Immature natural killer cell (primary cell): ENCODE measurements around the gene TIMM44. TPM values are rescaled to one million over a fixed set of nuclear protein-coding genes. Genes with fewer than 3 reads are reported as not detected.
"Not testable (repeated sequence)": the region's sequence is repeated elsewhere in the genome, so short reads cannot be mapped to it uniquely, and the experiment has no call there.

ENCODE experiments used
- DNase-seq, 3 donors: peaks; one replicate each; pipeline ENCODE4 v3.0.0; 2022; ENCODE audit warnings: mixed read lengths in 1 of 3
- H3K27ac Mint-ChIP-seq, 6 donors: one replicate each; pipeline ENCODE4 v1.8.0; 2020; ENCODE audit warnings: mixed read lengths in 6 of 6, mild to moderate bottlenecking in 5 of 6, inconsistent platforms in 4 of 6, moderate library complexity in 3 of 6
- H3K27me3 Mint-ChIP-seq, 3 donors: one replicate each; pipeline ENCODE4 v1.8.0; 2020 to 2021; ENCODE audit warnings: low read depth in 3 of 3, mild to moderate bottlenecking in 3 of 3, mixed read lengths in 3 of 3, moderate library complexity in 3 of 3, inconsistent platforms in 1 of 3
- H3K36me3 Mint-ChIP-seq, 3 donors: one replicate each; pipeline ENCODE4 v1.8.0; 2020; ENCODE audit warnings: mixed read lengths in 3 of 3, inconsistent platforms in 2 of 3, mild to moderate bottlenecking in 2 of 3
- H3K4me1 Mint-ChIP-seq, 2 donors: one replicate each; pipeline ENCODE4 v1.8.0; 2020; ENCODE audit warnings: inconsistent platforms in 2 of 2, mild to moderate bottlenecking in 2 of 2, mixed read lengths in 2 of 2, moderate library complexity in 1 of 2
- H3K4me3 Mint-ChIP-seq, 5 donors: one replicate each; pipeline ENCODE4 v1.8.0; 2020; ENCODE audit warnings: mild to moderate bottlenecking in 5 of 5, mixed read lengths in 5 of 5, inconsistent platforms in 3 of 5, moderate library complexity in 3 of 5
- H3K9me3 Mint-ChIP-seq, 6 donors: one replicate each; pipeline ENCODE4 v1.8.0; 2020; ENCODE audit warnings: mild to moderate bottlenecking in 6 of 6, mixed read lengths in 6 of 6, inconsistent platforms in 4 of 6, moderate library complexity in 3 of 6
- polyA plus RNA-seq, 3 donors: library from polyadenylated mRNA; unstranded; fragments of 300-500 nt; fragmentation: Illumina TruSeq; gene quantifications; one replicate each; pipeline ENCODE4 v1.2.3, GENCODE V29; 2021

Gene TIMM44
- polyA plus RNA-seq, 3 donors from 2014 or later: 12.7 to 22.1 (median 14.7) TPM

DNA sequence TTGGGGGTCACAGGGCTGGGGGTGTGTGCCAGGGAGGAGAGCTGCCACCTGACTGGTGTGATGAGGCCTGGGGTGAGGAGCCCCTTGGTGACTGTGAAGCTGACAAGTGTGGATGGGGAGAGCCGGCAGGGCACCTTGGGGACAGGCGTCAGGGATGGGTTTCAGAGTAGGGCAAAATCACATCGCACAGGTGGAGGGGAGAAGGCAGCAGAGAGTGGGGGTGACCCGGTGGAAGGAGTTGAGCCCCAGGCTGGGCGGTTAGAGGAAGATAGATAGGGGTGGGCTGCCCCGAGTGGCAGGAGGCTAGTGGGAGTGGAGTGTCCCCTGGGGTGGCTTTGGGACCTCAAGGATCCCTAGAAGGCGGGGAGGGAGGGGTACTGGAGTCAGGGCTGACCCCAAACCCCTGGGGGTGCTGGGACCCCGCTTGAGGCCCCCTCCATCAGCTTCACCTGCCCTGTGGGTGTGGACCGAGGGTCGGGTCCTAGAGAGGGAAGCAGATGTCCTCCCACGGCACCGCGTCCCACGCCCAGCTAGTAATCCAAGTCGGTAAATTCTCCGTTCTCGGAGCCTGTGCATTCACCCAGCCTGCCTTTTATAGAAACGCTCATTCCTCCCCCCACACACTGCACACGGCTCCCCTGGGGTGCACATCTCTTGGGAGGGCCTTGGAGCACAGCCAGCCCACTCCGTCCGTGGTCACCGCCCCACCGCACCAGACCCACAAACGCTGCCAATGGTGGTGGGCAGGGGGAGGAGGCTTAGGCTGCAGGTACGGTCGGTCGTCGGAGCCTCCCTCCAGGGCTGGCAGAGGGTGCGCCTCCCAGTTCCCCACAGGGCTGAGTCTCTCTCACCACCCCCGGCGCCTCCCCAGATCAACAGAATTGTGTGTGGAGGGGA lies 19.9 kb downstream of the TIMM44 start:
- H3K4me1 Mint-ChIP-seq: peaks cover 21 to 30% of the 10 kb centered on the region in 2 donors
- H3K9me3 Mint-ChIP-seq: no peaks in the 10 kb centered on the region
- H3K27ac Mint-ChIP-seq: peak overlapping the region in 1 of 6 donors; percentile 56
- peak overlapping the region in 2 of 5 donors; percentile 30 to 58 for H3K4me3 Mint-ChIP-seq
- H3K27me3 Mint-ChIP-seq: peaks cover 11 to 26% (median 21%) of the 10 kb centered on the region in 3 donors
- no peaks in the 10 kb centered on the region for H3K36me3 Mint-ChIP-seq
- no peak for DNase-seq

DNA sequence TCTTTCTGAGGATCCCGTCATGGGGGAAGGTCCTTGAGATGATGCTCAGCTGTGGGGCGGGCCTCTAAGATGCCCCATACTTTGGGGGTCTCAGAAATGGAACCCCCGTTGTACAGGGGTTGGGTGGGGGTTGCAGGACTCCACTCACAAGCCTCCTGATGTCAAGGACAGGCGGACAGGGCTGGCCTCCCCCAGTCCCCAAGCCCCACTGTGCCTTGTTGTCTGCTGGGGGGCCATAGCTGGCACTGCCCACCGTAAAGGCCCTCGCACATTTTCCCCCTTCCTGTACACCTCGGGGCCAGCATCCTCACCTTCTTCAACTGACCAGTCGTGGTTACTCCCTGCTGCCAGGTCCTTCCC lies 20.6 kb downstream of the TIMM44 start:
- peaks cover 17 to 31% (median 27%) of the 10 kb centered on the region in 3 donors for H3K27me3 Mint-ChIP-seq
- no peaks in the 10 kb centered on the region for H3K9me3 Mint-ChIP-seq
- DNase-seq: no peak
- H3K4me1 Mint-ChIP-seq: peaks cover 17 to 29% of the 10 kb centered on the region in 2 donors
- H3K4me3 Mint-ChIP-seq: peak overlapping the region in 1 of 5 donors; percentile 58
- peak overlapping the region in 3 of 6 donors; percentile 16 to 56 (median 40) for H3K27ac Mint-ChIP-seq
- no peaks in the 10 kb centered on the region for H3K36me3 Mint-ChIP-seq

DNA sequence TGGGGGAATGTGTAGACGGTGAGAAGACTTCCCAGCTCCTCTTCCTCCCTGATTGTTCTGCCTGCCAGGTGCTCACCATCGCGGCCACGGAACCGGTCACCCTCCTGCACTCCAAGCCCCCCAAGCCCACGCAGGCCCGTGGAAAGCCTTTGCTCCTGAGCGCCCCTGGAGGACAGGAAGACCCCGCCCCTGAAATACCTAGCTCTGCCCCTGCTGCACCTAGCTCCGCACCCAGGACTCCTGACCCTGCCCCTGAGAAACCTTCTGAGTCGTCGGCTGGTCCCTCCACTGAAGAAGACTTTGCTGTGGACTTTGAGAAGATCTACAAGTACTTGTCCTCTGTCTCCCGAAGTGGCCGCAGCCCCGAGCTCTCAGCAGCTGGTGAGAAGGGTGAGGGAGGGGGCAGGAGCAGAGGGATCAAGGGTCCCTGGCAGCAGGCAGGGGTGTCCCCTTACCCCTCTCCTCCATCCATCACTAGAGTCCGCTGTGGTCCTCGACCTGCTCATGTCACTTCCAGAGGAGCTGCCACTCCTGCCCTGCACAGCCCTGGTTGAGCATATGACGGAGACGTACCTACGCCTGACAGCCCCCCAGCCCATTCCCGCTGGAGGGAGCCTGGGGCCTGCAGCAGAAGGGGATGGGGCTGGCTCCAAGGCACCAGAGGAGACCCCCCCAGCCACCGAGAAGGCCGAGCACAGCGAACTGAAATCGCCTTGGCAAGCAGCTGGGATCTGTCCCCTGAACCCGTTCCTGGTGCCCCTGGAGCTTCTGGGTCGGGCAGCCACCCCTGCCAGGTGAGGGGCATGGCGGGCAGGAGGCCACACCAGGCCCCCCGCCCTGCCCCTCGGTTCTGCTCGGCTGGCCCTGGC lies 21.3 kb downstream of the TIMM44 start:
- Mint-ChIP-seq H3K9me3 (no peaks in the 10 kb centered on the region), H3K36me3 (no peaks in the 10 kb centered on the region), H3K27ac (peak overlapping the region in 2 of 6 donors; percentile 29 to 87)

DNA sequence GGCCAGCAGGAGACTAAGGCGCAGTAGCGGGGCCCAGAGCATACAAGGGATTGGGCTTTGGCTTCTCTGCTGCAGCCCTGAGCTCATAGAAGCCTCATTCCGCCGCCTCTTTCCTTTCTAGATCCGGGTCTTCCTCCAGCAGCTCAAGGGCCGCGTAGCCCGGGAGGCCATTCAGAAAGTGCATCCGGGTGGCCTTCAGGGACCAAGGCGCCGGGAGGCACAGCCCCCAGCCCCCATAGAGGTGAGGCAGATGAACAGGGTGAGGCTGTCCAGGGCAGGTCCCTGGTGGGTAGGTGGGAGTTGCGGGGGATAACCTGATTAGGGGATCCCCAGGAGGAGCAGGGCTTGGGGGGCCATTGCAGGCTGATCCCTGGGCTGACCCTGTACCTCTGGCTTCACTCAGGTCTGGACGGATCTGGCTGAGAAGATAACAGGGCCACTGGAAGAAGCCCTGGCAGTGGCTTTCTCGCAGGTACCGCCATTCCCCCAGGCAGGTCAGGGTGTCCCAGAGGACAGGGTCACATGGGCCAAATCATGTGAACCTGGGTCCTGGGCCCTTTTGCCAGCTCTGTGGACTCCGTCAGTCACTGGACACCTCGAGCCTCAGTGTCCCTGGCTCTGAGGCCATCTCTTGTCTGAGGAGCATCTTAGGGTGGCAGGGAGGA lies 22.0 kb downstream of the TIMM44 start:
- Mint-ChIP-seq H3K27ac (peak overlapping the region; percentile 92 to 98 (median 94)), H3K9me3 (peaks cover 0 to 2% (median 0%) of the 10 kb centered on the region in 6 donors), H3K4me1 (peaks cover 22 to 33% of the 10 kb centered on the region in 2 donors), H3K36me3 (no peaks in the 10 kb centered on the region), H3K27me3 (peaks cover 22 to 33% (median 32%) of the 10 kb centered on the region in 3 donors), H3K4me3 (peak overlapping the region; percentile 88 to 98 (median 94))
- DNase-seq: no peak

More for the DNA sequence above, 21.3 kb downstream of the TIMM44 start:
- Mint-ChIP-seq H3K4me3 (peak overlapping the region in 4 of 5 donors; percentile 29 to 65 (median 40)), H3K27me3 (peaks cover 18 to 31% (median 28%) of the 10 kb centered on the region in 3 donors), H3K4me1 (peaks cover 17 to 30% of the 10 kb centered on the region in 2 donors)
- no peak for DNase-seq

DNA sequence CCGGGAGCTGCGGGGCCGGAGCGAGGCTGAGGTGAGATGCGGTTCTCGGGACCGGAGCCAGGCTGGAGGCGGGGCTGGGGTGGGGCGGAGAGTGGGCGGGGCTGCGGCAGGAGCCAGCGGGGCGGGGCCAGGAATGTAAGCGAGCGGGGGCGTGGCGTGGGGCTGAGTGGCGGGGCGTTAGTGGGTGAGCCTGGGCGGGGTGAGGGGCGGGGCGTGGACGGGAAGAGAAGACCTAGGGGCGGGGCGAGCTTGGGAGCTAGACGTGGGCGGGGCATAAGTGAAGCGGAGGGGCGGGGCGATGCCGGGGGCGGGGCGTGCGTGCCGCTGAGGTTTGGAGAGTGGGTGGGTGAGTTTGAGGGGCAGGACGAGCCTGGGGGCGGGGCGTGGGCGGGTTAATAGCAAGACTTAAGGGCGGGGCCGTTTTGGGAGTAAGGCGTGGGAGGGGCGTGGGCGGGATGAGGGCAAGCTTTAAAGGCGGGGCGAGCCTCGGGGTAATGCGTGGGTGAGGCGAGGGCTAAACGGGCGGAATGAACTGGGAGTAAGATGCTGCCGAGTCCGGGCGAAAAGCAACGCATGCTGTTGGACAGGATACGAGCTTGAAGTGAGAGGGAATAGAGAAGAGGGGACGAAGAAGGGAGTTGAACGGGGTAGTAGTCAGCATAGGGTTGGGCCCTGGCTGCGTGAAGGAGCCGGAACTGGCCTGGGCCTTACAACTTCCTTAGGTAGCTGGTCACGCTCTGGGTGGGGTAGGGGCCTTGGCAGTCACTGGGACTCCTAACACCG lies 22.8 kb downstream of the TIMM44 start:
- peak; percentile 94 to 96 (median 96) for DNase-seq
- H3K4me3 Mint-ChIP-seq: peak overlapping the region; percentile 88 to 98 (median 94)
- H3K36me3 Mint-ChIP-seq: no peaks in the 10 kb centered on the region
- peaks cover 24 to 35% (median 33%) of the 10 kb centered on the region in 3 donors for H3K27me3 Mint-ChIP-seq
- H3K4me1 Mint-ChIP-seq: peaks cover 26 to 34% of the 10 kb centered on the region in 2 donors
- H3K27ac Mint-ChIP-seq: peak overlapping the region; percentile 92 to 98 (median 94)
- peaks cover 0 to 2% (median 0%) of the 10 kb centered on the region in 6 donors for H3K9me3 Mint-ChIP-seq

- Mint-ChIP-seq H3K9me3 (peaks cover 0 to 2% (median 0%) of the 10 kb centered on the region in 6 donors), H3K36me3 (no peaks in the 10 kb centered on the region), H3K4me3 (peak within 1 kb of the TSS; percentile 88 to 98 (median 94)), H3K27ac (peak within 1 kb of the TSS; percentile 92 to 98 (median 94)), H3K4me1 (peaks cover 29 to 37% of the 10 kb centered on the region in 2 donors), H3K27me3 (peaks cover 29 to 40% (median 39%) of the 10 kb centered on the region in 3 donors)
- DNase-seq: peak; percentile 97 to 98 (median 98)
Observed at GRCh38 chr19:7919610-7920518, 23.6 kb downstream of the TIMM44 start, which contains the start of gene SNAPC2. Gene SNAPC2, plus strand, starts transcription at chr19:7920338. Its CDS starts 29 bp downstream, at chr19:7920367.

DNA sequence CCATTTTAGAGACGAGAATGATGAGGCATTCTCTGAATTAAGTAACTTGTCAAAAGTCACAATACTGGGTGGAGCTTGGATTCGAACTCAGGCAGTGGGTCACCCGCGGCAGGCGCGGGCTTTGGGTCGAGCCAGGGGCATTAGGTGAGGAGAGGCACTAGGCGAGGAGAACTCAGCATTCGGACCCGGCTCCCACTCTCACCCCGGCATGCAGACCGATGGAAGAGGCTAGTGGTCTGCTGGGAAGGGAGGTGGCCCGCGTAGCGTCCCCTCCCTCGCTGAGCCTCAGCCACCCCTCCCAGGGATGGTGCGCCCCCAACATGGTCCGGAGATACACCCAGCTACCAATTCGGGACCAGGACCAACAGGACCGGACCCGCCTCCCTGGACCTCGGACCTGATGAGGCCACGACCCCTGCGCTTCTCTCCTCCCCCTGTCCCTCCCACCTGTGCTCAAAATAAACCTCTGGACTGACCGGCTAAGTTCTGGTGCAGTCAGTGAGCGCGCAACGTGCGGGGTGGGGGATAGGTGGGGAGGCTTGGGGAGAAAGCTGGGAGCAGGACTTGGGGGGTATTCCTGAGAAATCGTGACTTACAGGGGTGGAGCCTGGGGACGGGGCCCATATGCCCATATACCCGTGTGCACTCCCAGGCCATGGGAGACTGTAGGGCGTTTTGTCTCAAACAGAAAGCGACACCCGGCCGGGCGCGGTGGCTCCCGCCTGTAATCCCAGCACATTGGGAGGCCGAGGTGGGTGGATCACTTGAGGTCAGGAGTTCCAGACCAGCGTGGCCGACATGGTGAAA lies 24.6 kb downstream of the TIMM44 start:
- Mint-ChIP-seq H3K27ac (peak overlapping the region in 3 of 6 donors; percentile 34 to 94 (median 49)), H3K36me3 (no peaks in the 10 kb centered on the region), H3K27me3 (peaks cover 33 to 41% (median 38%) of the 10 kb centered on the region in 3 donors), H3K9me3 (peaks cover 0 to 2% (median 0%) of the 10 kb centered on the region in 6 donors), H3K4me1 (peaks cover 29 to 37% of the 10 kb centered on the region in 2 donors), H3K4me3 (peak overlapping the region; percentile 30 to 97 (median 92))
- DNase-seq: no peak

GRCh38 chr19:7918062-7918614 lies 25.3 kb downstream of the TIMM44 start:
- peaks cover 29 to 36% of the 10 kb centered on the region in 2 donors for H3K4me1 Mint-ChIP-seq
- peak overlapping the region; percentile 33 to 68 (median 58) for H3K4me3 Mint-ChIP-seq
- DNase-seq, H3K36me3 Mint-ChIP-seq, H3K9me3 Mint-ChIP-seq: not testable (repeated sequence)
- H3K27ac Mint-ChIP-seq: peak overlapping the region in 3 of 6 donors; percentile 23 to 68 (median 49)
- H3K27me3 Mint-ChIP-seq: peaks cover 33 to 38% (median 37%) of the 10 kb centered on the region in 3 donors

DNA sequence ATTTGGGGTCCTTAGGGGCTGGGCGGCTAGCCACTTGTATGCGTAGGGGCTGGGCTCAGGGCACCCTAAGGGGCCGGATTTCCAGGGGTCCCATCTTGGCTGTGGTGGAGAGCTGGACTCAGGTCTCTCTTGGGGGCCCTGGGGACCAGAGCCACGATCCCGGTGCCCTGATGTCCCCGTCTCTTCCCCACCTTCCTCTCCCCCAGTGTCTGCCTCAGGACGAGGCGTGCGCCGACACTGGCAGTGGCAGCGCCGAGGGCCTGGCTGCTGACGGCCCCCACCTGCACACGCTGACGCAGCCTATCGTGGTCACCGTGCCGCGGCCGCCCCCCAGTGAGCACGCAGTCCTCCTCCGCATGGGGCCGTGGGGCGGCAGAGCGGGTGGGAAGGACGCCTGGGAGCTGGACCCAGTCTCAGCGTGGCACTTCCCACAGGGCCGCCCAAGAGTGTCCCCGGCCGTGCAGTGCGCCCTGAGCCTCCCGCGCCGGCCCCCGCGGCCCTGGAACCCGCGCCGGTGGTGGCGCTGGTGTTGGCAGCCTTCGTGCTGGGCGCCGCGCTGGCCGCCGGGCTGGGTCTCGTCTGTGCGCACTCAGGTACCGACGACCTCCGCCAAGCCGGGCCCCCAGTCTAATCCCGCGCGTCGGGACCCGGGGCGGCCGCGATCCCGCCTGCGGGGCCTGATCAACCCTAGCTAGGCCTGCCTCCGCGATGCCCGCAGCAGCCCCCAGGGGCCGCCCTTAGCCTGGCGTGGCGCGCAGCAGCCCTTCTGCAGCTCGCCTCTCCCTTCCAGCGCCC lies 26.0 kb downstream of the TIMM44 start:
- peak; percentile 47 to 51 (median 47) for DNase-seq
- Mint-ChIP-seq H3K27ac (peak overlapping the region in 5 of 6 donors; percentile 68 to 86 (median 78)), H3K36me3 (peaks cover 0 to 5% (median 4%) of the 10 kb centered on the region in 3 donors), H3K4me1 (peaks cover 29 to 34% of the 10 kb centered on the region in 2 donors), H3K9me3 (peaks cover 0 to 2% (median 0%) of the 10 kb centered on the region in 6 donors), H3K4me3 (peak overlapping the region; percentile 69 to 91 (median 80)), H3K27me3 (peaks cover 33 to 41% (median 38%) of the 10 kb centered on the region in 3 donors)

GRCh38 chr19:7916955-7917266 lies 26.6 kb downstream of the TIMM44 start:
- Mint-ChIP-seq H3K27ac (peak overlapping the region in 5 of 6 donors; percentile 66 to 86 (median 78)), H3K36me3 (peaks cover 0 to 6% (median 5%) of the 10 kb centered on the region in 3 donors), H3K4me1 (peaks cover 29 to 30% of the 10 kb centered on the region in 2 donors), H3K27me3 (peaks cover 36 to 40% (median 39%) of the 10 kb centered on the region in 3 donors), H3K9me3 (peaks cover 0 to 2% (median 0%) of the 10 kb centered on the region in 6 donors), H3K4me3 (peak overlapping the region; percentile 69 to 91 (median 80))
- no peak for DNase-seq
